HG02642 (cell line): ENCODE results near the gene MTOR.

Experiments used
- ATAC-seq: cut with Tn5 transposase; IDR thresholded peaks from one replicate; pipeline ENCODE4 v1.9.1; 2021; ENCODE audit warnings: mild to moderate bottlenecking; ENCODE audit not compliant: unreplicated experiment, poor library complexity

Gene MTOR

GRCh38 chr1:11156963-11157362 is 105.4 kb downstream of the MTOR start:
- ATAC-seq, result no peak

GRCh38 chr1:11156441-11156840 is 105.9 kb downstream of the MTOR start:
- ATAC-seq, result no peak

GRCh38 chr1:11153184-11153583 is 109.2 kb downstream of the MTOR start:
- ATAC-seq, result no peak

GRCh38 chr1:11152755-11153154 is 109.6 kb downstream of the MTOR start:
- no peak for ATAC-seq

GRCh38 chr1:11151826-11152612 is 110.3 kb downstream of the MTOR start:
- no peak for ATAC-seq

GRCh38 chr1:11151114-11151513 is 111.2 kb downstream of the MTOR start:
- ATAC-seq, result no peak

GRCh38 chr1:11150326-11150725 is 112.0 kb downstream of the MTOR start:
- no peak for ATAC-seq

GRCh38 chr1:11147197-11147770 is 115.1 kb downstream of the MTOR start:
- ATAC-seq, result no peak

GRCh38 chr1:11145741-11146140 is 116.6 kb downstream of the MTOR start:
- no peak for ATAC-seq

- no peak for ATAC-seq
Observed at GRCh38 chr1:11144570-11145256, 117.6 kb downstream of the MTOR start.

GRCh38 chr1:11143907-11144306 is 118.4 kb downstream of the MTOR start:
- ATAC-seq, result no peak

- ATAC-seq, result no peak
Observed at GRCh38 chr1:11143401-11143800, 119.0 kb downstream of the MTOR start.

- no peak for ATAC-seq
Observed at GRCh38 chr1:11142618-11143391, 119.5 kb downstream of the MTOR start.

GRCh38 chr1:11138952-11139351 is 123.4 kb downstream of the MTOR start:
- ATAC-seq, result no peak

GRCh38 chr1:11138029-11138428 is 124.3 kb downstream of the MTOR start:
- no peak for ATAC-seq

- ATAC-seq, result no peak
Observed at GRCh38 chr1:11134898-11135266, 127.5 kb downstream of the MTOR start.

- ATAC-seq, result no peak
Observed at GRCh38 chr1:11134251-11134897, 128.0 kb downstream of the MTOR start.

GRCh38 chr1:11132563-11133293 is 129.6 kb downstream of the MTOR start:
- no peak for ATAC-seq

GRCh38 chr1:11131816-11132215 is 130.5 kb downstream of the MTOR start:
- ATAC-seq, result no peak

GRCh38 chr1:11130406-11130805 is 131.9 kb downstream of the MTOR start:
- ATAC-seq, result no peak
